Naive thymus-derived CD8-positive, alpha-beta T cell (primary cell): ENCODE measurements around the gene SPATA6L. TPM values are rescaled to one million over a fixed set of nuclear protein-coding genes. Genes with fewer than 3 reads are reported as not detected.
"Not testable (repeated sequence)": the region's sequence is repeated elsewhere in the genome, so short reads cannot be mapped to it uniquely, and the experiment has no call there.

Experiments used
- ATAC-seq, 2 donors: fragments of 150-1000 bp; cut with Tn5 transposase in 1 of 2; sonication (Bioruptor Pico), chemical (Tn5 transposase) in 1 of 2; 1 replicate in 1 of 2; 2 replicates in 1 of 2; pipeline ENCODE4 v1.10.0; 2021; ENCODE audit warnings: mild to moderate bottlenecking in 2 of 2, moderate library complexity in 2 of 2
- POLR2A ChIA-PET: fragments of 350-600 bp; sonication (Branson Sonifier 250); formaldehyde crosslinking; loops from one replicate; lab custom pipeline; 2021; ENCODE audit warnings: antibody characterized with exemption; lab: Charles Lee
- DNase-seq, 10 donors: peaks; one replicate each; pipeline versions ENCODE4 v3.0.0 to v3.0.0-alpha.2; 2020 to 2022
- H3K27ac Mint-ChIP-seq, 10 donors: one replicate each; pipeline ENCODE4 v1.8.0; 2020 to 2022; ENCODE audit warnings: mild to moderate bottlenecking in 10 of 10, mixed read lengths in 10 of 10, moderate library complexity in 4 of 10, inconsistent platforms in 1 of 10
- H3K27me3 Mint-ChIP-seq, 5 donors: one replicate each; pipeline ENCODE4 v1.8.0; 2021 to 2022; ENCODE audit warnings: mixed read lengths in 5 of 5
- H3K36me3 Mint-ChIP-seq, 3 donors: one replicate each; pipeline ENCODE4 v1.8.0; 2020 to 2022; ENCODE audit warnings: mixed read lengths in 3 of 3, mild to moderate bottlenecking in 2 of 3, inconsistent platforms in 1 of 3
- H3K4me1 Mint-ChIP-seq, 4 donors: one replicate each; pipeline ENCODE4 v1.8.0; 2021 to 2022; ENCODE audit warnings: mixed read lengths in 4 of 4
- H3K4me3 Mint-ChIP-seq, 10 donors: one replicate each; pipeline ENCODE4 v1.8.0; 2020 to 2022; ENCODE audit warnings: mild to moderate bottlenecking in 10 of 10, mixed read lengths in 10 of 10, moderate library complexity in 6 of 10, inconsistent platforms in 1 of 10
- H3K9me3 Mint-ChIP-seq, 9 donors: one replicate each; pipeline ENCODE4 v1.8.0; 2020 to 2022; ENCODE audit warnings: mixed read lengths in 9 of 9, mild to moderate bottlenecking in 3 of 9, inconsistent platforms in 1 of 9, moderate library complexity in 1 of 9
- polyA plus RNA-seq, 3 donors: library from polyadenylated mRNA; unstranded; fragments of 300-500 nt; fragmentation: Illumina TruSeq; gene quantifications; one replicate each; pipeline ENCODE4 v1.2.3, GENCODE V29; 2021
- total RNA-seq, 8 experiments: library from RNA in 2 of 8; stranded (reverse) in 2 of 8; gene quantifications; one replicate each; pipeline ENCODE4 v1.2.3 and lab custom pipeline; 2021 to 2026

The SPATA6L gene
- total and polyA plus RNA-seq, 5 experiments from 2014 or later = 1.5 to 5.8 (median 3.9) TPM; not detected in 1

DNA sequence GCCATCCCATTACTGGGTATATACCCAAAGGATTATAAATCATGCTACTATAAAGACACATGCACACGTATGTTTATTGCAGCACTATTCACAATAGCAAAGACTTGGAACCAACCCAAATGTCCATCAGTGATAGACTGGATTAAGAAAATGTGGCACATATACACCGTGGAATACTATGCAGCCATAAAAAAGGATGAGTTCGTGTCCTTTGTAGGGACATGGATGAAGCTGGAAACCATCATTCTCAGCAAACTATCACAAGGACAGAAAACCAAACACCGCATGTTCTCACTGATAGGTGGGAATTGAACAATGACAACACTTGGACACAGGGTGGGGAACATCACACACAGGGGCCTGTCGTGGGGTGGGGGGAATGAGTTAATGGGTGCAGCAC lies 5.6 kb downstream of the SPATA6L start:
- POLR2A ChIA-PET = interaction anchor here (6.3 kb wide), 1 partner anchor 18 kb away, joined by 142 read pairs; the partner anchor contains the start of gene CDC37L1
- not testable (repeated sequence) for H3K36me3 Mint-ChIP-seq

DNA sequence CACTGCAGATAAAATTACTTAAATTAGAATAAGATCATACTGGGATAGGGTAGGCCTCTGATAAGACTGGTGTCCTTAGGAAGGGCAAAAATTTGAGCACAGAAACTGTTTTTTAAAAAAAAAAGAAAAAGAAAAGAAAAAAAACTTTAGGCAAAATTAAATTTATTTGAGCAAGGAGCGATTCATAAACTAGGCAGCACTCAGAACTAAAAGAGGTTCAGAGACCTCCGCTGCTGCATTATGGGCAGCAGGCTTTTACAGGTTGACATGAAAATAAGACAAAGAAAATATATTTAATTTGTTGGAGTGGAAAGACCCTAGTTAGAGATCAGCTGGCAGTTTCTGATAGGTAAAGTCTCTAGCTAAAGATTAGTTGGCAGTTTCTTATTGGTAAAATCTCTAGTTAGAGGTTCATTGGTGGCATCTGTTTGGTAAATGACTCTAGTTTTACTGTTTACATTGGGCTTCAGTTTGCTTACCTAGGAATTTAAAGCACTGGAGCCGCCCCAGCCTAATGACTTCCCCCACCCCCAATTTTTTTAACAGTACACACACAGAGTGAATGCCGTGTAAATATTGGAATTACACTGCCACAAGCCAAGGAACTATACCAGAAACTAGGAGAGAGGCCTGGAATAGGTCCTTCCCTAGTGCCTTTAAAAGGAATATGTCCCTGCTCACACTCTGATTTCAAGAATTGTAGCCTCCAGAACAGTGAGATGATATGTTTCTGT lies 8.7 kb downstream of the SPATA6L start:
- ATAC-seq = no peak
- Mint-ChIP-seq H3K36me3 (peaks cover 5 to 17% (median 13%) of the 10 kb centered on the region in 3 donors), H3K4me3 (no peak overlapping the region), H3K27ac (no peak overlapping the region), H3K4me1 (peaks cover 9 to 36% (median 16%) of the 10 kb centered on the region in 4 donors), H3K27me3 (peaks cover 0 to 6% (median 0%) of the 10 kb centered on the region in 5 donors), H3K9me3 (no peaks in the 10 kb centered on the region)
- POLR2A ChIA-PET = no interaction called here
- no peak for DNase-seq

More for the DNA sequence above, 5.6 kb downstream of the SPATA6L start:
- ATAC-seq, DNase-seq, H3K27me3 Mint-ChIP-seq, H3K9me3 Mint-ChIP-seq: not testable (repeated sequence)
- peak overlapping the region in 3 of 10 donors; percentile 7 to 95 (median 53) for H3K27ac Mint-ChIP-seq
- peak overlapping the region in 2 of 10 donors; percentile 48 to 96 for H3K4me3 Mint-ChIP-seq
- peaks cover 24 to 57% (median 42%) of the 10 kb centered on the region in 4 donors for H3K4me1 Mint-ChIP-seq

DNA sequence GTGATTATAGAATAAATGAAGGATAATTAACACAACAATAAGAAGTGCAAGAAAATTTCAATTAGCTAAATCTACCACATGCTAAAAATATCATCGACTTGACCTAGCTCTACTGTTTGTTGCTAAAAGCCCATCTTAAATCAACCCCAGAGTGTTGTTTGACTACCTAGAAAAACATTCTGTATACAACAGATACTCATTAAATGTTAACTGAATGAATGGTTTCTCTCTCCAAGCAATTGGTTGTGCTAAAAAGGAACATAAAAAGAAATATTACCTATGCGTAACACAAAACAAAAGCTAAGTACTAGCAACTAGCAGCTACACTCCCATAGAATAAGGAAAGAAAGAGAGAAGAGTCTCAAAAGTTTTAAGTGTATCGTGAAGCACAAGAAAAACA lies 9.7 kb downstream of the SPATA6L start:
- POLR2A ChIA-PET = interaction anchor here (0.6 kb wide), 1 partner anchor 1176 kb away, joined by 4 read pairs; no protein-coding TSS in a partner anchor
- Mint-ChIP-seq H3K9me3 (no peaks in the 10 kb centered on the region), H3K27ac (peak overlapping the region in 1 of 10 donors; percentile 45), H3K4me1 (peaks cover 4 to 32% (median 11%) of the 10 kb centered on the region in 4 donors), H3K4me3 (no peak overlapping the region), H3K27me3 (peaks cover 0 to 6% (median 0%) of the 10 kb centered on the region in 5 donors), H3K36me3 (peaks cover 5 to 17% (median 13%) of the 10 kb centered on the region in 3 donors)
- ATAC-seq (no peak), DNase-seq (no peak)

DNA sequence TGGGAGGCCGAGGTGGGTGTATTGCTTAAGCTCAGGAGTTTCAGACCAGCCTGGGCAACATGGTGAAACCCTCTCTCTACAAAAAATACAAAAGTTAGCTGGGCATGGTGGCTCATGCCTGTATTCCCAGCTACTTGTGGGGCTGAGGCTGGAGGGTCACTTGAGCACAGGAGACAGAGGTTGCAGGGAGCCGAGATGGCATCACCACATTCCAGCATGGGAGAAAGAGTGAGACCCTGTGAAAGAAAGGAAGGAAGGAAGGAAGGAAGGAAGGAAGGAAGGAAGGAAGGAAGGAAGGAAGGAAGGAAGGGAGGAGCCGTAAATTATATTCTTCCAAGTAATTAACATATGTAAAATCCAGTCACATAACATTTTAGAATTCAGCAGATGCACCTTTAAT lies 10.1 kb downstream of the SPATA6L start:
- POLR2A ChIA-PET, DNase-seq, H3K9me3 Mint-ChIP-seq, H3K27me3 Mint-ChIP-seq, H3K4me3 Mint-ChIP-seq, ATAC-seq: not testable (repeated sequence)
- H3K27ac Mint-ChIP-seq = peak overlapping the region in 2 of 10 donors; percentile 24 to 45
- H3K4me1 Mint-ChIP-seq = peaks cover 0 to 28% (median 8%) of the 10 kb centered on the region in 4 donors
- peaks cover 5 to 17% (median 13%) of the 10 kb centered on the region in 3 donors for H3K36me3 Mint-ChIP-seq

GRCh38 chr9:4654538-4654937 lies 11.7 kb downstream of the SPATA6L start:
- no peak for ATAC-seq

GRCh38 chr9:4654084-4654483 lies 12.2 kb downstream of the SPATA6L start:
- Mint-ChIP-seq H3K4me1 (peaks cover 0 to 13% (median 4%) of the 10 kb centered on the region in 4 donors), H3K27me3 (peaks cover 0 to 8% (median 0%) of the 10 kb centered on the region in 5 donors), H3K36me3 (peaks cover 5 to 17% (median 13%) of the 10 kb centered on the region in 3 donors), H3K9me3 (no peaks in the 10 kb centered on the region), H3K4me3 (peak overlapping the region in 2 of 10 donors; percentile 29 to 71), H3K27ac (peak overlapping the region in 1 of 10 donors; percentile 11)
- DNase-seq (no peak), ATAC-seq (no peak)
- POLR2A ChIA-PET = interaction anchor here (0.7 kb wide), 1 partner anchor 25 kb away, joined by 3 read pairs; the partner anchor contains the start of gene CDC37L1

More at GRCh38 chr9:4654538-4654937, 11.7 kb downstream of the SPATA6L start:
- H3K4me1 Mint-ChIP-seq = peaks cover 0 to 15% (median 4%) of the 10 kb centered on the region in 4 donors
- peaks cover 5 to 17% (median 11%) of the 10 kb centered on the region in 3 donors for H3K36me3 Mint-ChIP-seq
- peak overlapping the region in 2 of 10 donors; percentile 7 to 11 for H3K27ac Mint-ChIP-seq
- no peak for DNase-seq
- H3K9me3 Mint-ChIP-seq = no peaks in the 10 kb centered on the region
- H3K27me3 Mint-ChIP-seq = peaks cover 0 to 10% (median 0%) of the 10 kb centered on the region in 5 donors
- peak overlapping the region in 1 of 10 donors; percentile 71 for H3K4me3 Mint-ChIP-seq
- POLR2A ChIA-PET = no interaction called here

- Mint-ChIP-seq H3K36me3 (peaks cover 0 to 2% (median 0%) of the 10 kb centered on the region in 3 donors), H3K27me3 (peaks cover 0 to 2% (median 0%) of the 10 kb centered on the region in 5 donors), H3K4me1 (peaks cover 6 to 18% (median 11%) of the 10 kb centered on the region in 4 donors), H3K27ac (peak overlapping the region in 2 of 10 donors; percentile 8 to 60), H3K4me3 (no peak overlapping the region), H3K9me3 (no peaks in the 10 kb centered on the region)
- ATAC-seq = no peak
- DNase-seq = no peak
- POLR2A ChIA-PET = no interaction called here
Measured at GRCh38 chr9:4642351-4642750, 23.9 kb downstream of the SPATA6L start.

- ATAC-seq (peak; percentile 71 to 76), DNase-seq (peak; percentile 33 to 78 (median 58))
- no peaks in the 10 kb centered on the region for H3K9me3 Mint-ChIP-seq
- peaks cover 6 to 18% (median 14%) of the 10 kb centered on the region in 4 donors for H3K4me1 Mint-ChIP-seq
- H3K27me3 Mint-ChIP-seq = peaks cover 0 to 5% (median 0%) of the 10 kb centered on the region in 5 donors
- POLR2A ChIA-PET = interaction anchor here (0.6 to 0.9 kb wide), 5 partner anchors 34 to 257 kb away, joined by 3 read pairs; partner anchors contain the start of gene CDC37L1
- H3K27ac Mint-ChIP-seq = peak overlapping the region in 2 of 10 donors; percentile 30 to 37
- peaks cover 0 to 2% (median 0%) of the 10 kb centered on the region in 3 donors for H3K36me3 Mint-ChIP-seq
- H3K4me3 Mint-ChIP-seq = no peak overlapping the region
Measured at GRCh38 chr9:4640027-4640426, 26.3 kb downstream of the SPATA6L start.

GRCh38 chr9:4639420-4639819 lies 26.9 kb downstream of the SPATA6L start:
- H3K36me3 Mint-ChIP-seq = no peaks in the 10 kb centered on the region
- peak overlapping the region in 4 of 10 donors; percentile 22 to 66 (median 49) for H3K27ac Mint-ChIP-seq
- POLR2A ChIA-PET = interaction anchor here (0.6 kb wide), 1 partner anchor 82 kb away, joined by 3 read pairs; no protein-coding TSS in a partner anchor

GRCh38 chr9:4638968-4639367 lies 27.3 kb downstream of the SPATA6L start:
- no peaks in the 10 kb centered on the region for H3K36me3 Mint-ChIP-seq
- peak overlapping the region in 4 of 10 donors; percentile 25 to 61 (median 38) for H3K27ac Mint-ChIP-seq
- ATAC-seq (no peak), DNase-seq (no peak)
- no peak overlapping the region for H3K4me3 Mint-ChIP-seq
- POLR2A ChIA-PET = no interaction called here
- no peaks in the 10 kb centered on the region for H3K9me3 Mint-ChIP-seq
- H3K4me1 Mint-ChIP-seq = peaks cover 5 to 15% (median 9%) of the 10 kb centered on the region in 4 donors
- peaks cover 0 to 5% (median 0%) of the 10 kb centered on the region in 5 donors for H3K27me3 Mint-ChIP-seq

More at GRCh38 chr9:4639420-4639819, 26.9 kb downstream of the SPATA6L start:
- no peaks in the 10 kb centered on the region for H3K9me3 Mint-ChIP-seq
- H3K4me1 Mint-ChIP-seq = peaks cover 6 to 15% (median 10%) of the 10 kb centered on the region in 4 donors
- DNase-seq (no peak), ATAC-seq (peak in 1 of 2 donors; percentile 45)
- H3K27me3 Mint-ChIP-seq = peaks cover 0 to 5% (median 0%) of the 10 kb centered on the region in 5 donors
- no peak overlapping the region for H3K4me3 Mint-ChIP-seq

DNA sequence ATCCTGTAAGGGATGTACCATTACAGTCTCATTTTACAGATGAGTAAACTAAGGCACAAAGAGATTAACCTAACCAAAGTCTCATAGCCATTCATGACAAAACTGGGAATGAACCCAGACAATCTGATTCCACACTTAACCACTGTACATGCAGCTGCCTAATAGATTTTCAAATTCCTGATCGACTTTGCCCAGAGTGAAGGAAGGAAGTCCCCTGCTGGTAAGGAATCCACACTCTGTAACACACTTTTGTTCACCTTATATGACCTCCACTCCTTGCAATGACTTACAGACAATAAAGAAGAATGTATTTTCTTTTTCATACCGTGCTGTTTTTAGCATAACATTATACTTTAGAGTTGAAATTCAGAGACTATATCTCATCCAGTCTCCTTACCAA lies 35.4 kb downstream of the SPATA6L start:
- Mint-ChIP-seq H3K27me3 (no peaks in the 10 kb centered on the region), H3K36me3 (peaks cover 0 to 17% (median 0%) of the 10 kb centered on the region in 3 donors), H3K4me1 (peaks cover 0 to 8% (median 7%) of the 10 kb centered on the region in 4 donors), H3K9me3 (no peaks in the 10 kb centered on the region), H3K27ac (peak overlapping the region in 2 of 10 donors; percentile 39 to 45), H3K4me3 (no peak overlapping the region)
- DNase-seq (no peak), ATAC-seq (no peak)
- POLR2A ChIA-PET = no interaction called here

GRCh38 chr9:4622016-4622415 lies 44.3 kb downstream of the SPATA6L start:
- H3K4me3 Mint-ChIP-seq = no peak overlapping the region
- POLR2A ChIA-PET = interaction anchor here (0.6 kb wide), 1 partner anchor 57 kb away, joined by 3 read pairs; no protein-coding TSS in a partner anchor
- H3K27ac Mint-ChIP-seq = no peak overlapping the region
- no peaks in the 10 kb centered on the region for H3K9me3 Mint-ChIP-seq
- H3K27me3 Mint-ChIP-seq = peaks cover 0 to 2% (median 0%) of the 10 kb centered on the region in 5 donors
- DNase-seq = no peak
- H3K36me3 Mint-ChIP-seq = peaks cover 0 to 20% (median 4%) of the 10 kb centered on the region in 3 donors
- ATAC-seq = no peak
- peaks cover 11 to 18% (median 15%) of the 10 kb centered on the region in 4 donors for H3K4me1 Mint-ChIP-seq
